HEK293T (cell line): ENCODE data around the gene CELA2A.

Source experiments
- BHLHE40 ChIP-seq: fragments of 450-650 bp; IDR thresholded peaks from 2 replicates; pipeline ENCODE4 v1.6.1; 2016; ENCODE audit warnings: mild to moderate bottlenecking, moderate library complexity, borderline replicate concordance
- ELF4 ChIP-seq: fragments of 450-650 bp; IDR thresholded peaks from 2 replicates; pipeline ENCODE4 v1.6.1; 2017; ENCODE audit warnings: antibody characterized with exemption
- FOXA1 ChIP-seq: fragments of 450-650 bp; IDR thresholded peaks from 2 replicates; pipeline ENCODE4 v1.6.1; 2016; ENCODE audit warnings: mild to moderate bottlenecking
- FOXK2 ChIP-seq: fragments of 450-650 bp; IDR thresholded peaks from 2 replicates; pipeline ENCODE4 v1.6.1; 2016; ENCODE audit warnings: mild to moderate bottlenecking
- FOXM1 ChIP-seq: fragments of 450-650 bp; IDR thresholded peaks from 2 replicates; pipeline ENCODE4 v1.6.1; 2017; ENCODE audit warnings: mild to moderate bottlenecking, borderline replicate concordance
- L3MBTL2 ChIP-seq: fragments of 450-650 bp; conservative IDR thresholded peaks from 2 replicates; pipeline ENCODE4 v1.6.1; 2016; ENCODE audit warnings: mild to moderate bottlenecking
- LEF1 ChIP-seq: fragments of 450-650 bp; IDR thresholded peaks from 2 replicates; pipeline ENCODE4 v1.6.1; 2017; ENCODE audit warnings: mild to moderate bottlenecking, borderline replicate concordance
- NFRKB ChIP-seq: fragments of 450-650 bp; IDR thresholded peaks from 2 replicates; pipeline ENCODE4 v1.6.1; 2016; ENCODE audit warnings: mild to moderate bottlenecking, moderate library complexity
- SP1 ChIP-seq: fragments of 450-650 bp; IDR thresholded peaks from 2 replicates; pipeline ENCODE4 v1.6.1; 2017
- SUZ12 ChIP-seq: fragments of 450-650 bp; IDR thresholded peaks from 2 replicates; pipeline ENCODE4 v1.6.1; 2016; ENCODE audit warnings: mild to moderate bottlenecking
- TARDBP ChIP-seq: fragments of 450-650 bp; IDR thresholded peaks from 2 replicates; pipeline ENCODE4 v1.6.1; 2016
- ZNF384 ChIP-seq: fragments of 450-650 bp; IDR thresholded peaks from 2 replicates; pipeline ENCODE4 v1.6.1; 2016

DNA sequence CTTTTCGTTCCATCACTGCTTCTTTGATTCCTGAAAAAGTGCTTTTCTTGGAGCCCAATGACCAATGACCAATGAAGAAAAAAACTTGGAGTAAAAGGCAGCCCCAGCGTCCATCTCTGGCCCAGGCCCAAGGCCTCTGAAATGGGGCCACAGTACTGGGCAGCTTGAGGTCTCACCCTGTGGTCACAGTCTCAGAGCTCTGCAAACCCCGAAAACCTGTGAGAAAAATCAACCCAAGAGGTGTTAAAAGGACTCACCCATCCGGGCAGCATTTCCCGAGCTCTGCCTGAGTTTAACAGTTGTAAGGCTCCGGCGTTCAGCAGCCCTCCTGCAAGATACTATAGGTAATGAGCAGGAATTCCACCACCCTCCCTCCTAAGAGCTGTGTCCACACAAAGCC lies 49.0 kb upstream of the CELA2A start:
- TF ChIP-seq LEF1 (no peak), BHLHE40 (no peak), FOXA1 (no peak), SP1 (no peak), ZNF384 (no peak), NFRKB (no peak), FOXM1 (no peak), FOXK2 (no peak), L3MBTL2 (no peak), TARDBP (no peak), ELF4 (no peak), SUZ12 (no peak)
